TTC549 (cell line): ENCODE data around the gene GABRB2.

Experiments
- FAIRE-seq: peaks from 2 replicates; lab custom pipeline; 2012; peaks lifted over from hg19 to GRCh38; lab: Jason Lieb, UNC

The GABRB2 gene

DNA sequence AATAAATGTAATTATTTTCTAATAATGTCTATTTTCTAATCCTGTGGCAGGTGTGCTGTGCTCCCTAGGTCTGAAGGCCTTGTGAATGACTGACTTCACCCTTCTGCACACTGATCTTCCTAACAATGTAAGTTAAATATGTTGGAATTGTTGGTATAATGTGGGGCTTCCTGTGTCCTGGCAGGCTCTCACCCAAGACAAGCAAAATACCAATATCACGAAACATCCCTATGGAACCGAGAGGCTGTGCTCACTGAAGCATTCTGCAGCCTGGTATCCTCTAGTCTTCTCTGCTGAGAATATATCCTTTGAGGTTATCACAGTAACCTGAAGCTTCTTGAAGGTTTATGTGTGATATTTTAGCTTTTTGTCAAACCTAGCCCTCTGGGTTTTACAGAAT, 159.4 kb downstream of the GABRB2 start:
- FAIRE-seq: no peak

DNA sequence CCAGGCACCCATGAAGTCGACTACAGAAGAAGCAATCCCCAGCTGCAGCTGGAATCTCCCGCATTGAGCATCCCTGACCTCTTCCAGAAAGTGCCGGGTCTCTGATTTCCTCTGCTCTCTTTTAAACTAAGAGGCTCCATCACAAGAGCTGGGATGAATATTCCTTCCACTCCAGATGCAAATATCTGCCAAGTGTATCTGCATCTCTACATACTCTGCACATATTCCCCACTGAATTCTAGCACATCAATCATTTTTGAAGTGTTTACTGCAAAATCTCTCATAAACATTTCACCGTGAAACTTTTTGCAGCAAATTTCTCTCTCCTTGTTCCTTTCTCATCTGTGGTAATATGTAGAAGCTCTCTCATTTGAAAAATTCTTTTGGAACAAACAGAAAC, 161.5 kb downstream of the GABRB2 start:
- FAIRE-seq: no peak

- no peak for FAIRE-seq
Observed at GRCh38 chr5:161382685-161383084, 163.8 kb downstream of the GABRB2 start.

DNA sequence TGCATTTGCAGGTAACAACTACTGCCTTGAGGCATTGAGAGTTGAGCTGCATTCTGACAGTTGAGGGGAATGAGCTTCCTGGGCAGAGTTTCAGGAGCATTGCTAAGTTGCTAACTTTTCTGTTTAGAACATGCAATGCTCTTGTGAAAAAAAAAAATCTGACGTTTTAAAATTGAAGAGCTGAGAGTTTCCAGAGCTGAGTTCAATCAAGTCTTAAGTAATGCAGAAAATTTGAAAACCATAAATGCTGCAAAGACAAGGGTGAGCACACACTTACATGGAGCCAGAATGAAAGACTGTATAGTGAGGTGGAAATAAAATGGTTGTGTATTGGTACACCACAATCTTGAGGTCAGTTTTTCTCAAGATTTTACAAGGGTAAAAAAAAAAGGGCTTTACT, 166.0 kb downstream of the GABRB2 start:
- no peak for FAIRE-seq

GRCh38 chr5:161378701-161379100, 167.8 kb downstream of the GABRB2 start:
- FAIRE-seq: no peak

DNA sequence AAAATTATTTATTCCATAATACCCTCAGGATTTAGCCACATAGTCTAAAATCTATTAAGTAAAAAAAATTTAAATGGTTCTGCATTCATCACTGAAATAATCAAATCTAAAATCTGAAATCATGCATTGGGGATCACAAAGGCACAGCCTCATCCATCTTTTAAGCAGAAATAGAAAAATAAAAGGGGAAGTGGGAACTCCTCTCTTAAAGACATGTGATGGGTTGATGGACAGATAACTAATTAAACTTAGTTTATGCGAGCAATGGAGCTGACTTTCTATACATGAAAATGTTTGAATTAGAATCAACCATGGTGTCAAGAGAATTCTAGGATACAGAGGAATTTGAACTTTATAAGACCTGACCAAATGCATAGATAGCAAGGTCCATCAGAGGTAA, 170.5 kb downstream of the GABRB2 start:
- FAIRE-seq: no peak

- no peak for FAIRE-seq
Observed at GRCh38 chr5:161373345-161373707, 173.2 kb downstream of the GABRB2 start.

GRCh38 chr5:161372682-161373344, 173.7 kb downstream of the GABRB2 start:
- FAIRE-seq: no peak

DNA sequence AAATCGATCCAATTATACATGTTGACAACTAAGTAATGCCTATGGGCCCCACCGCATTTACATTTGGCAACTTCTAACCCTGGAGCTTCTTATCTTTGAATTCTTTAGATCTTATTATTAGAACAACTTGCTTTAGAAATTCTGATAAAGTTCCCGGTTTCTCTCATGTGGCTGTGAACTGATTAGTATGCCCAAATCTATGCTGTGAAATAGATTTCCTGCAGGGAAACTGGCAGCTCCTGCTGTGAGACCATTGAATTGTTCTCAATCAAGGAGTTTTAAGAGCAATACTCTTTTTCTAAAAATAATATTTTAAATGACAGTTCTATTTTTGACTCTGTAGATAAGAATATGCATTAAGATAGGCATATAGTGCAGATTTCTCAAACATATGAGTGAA, 177.5 kb downstream of the GABRB2 start:
- no peak for FAIRE-seq

GRCh38 chr5:161358446-161358845, 188.1 kb downstream of the GABRB2 start:
- FAIRE-seq: no peak

- FAIRE-seq: no peak
Observed at GRCh38 chr5:161344234-161344633, 202.3 kb downstream of the GABRB2 start.

DNA sequence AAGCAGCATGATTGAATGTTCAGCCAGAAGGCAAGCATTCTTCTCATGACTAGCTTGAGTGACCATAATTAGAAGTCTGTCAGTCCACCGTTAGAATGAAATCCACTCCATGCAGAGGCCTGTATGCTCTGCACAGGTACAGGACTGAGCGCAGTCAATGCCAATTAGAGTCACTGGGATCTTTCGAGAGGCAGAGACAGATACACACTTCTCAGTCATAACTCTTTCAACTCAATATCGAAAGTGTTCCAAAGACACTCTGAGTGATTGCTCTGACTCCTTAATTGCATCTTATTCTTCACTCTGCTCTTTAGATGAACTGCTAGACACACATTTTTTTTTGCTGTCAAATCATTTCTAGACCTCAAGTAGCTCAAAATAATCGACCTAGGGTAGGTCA, 203.6 kb downstream of the GABRB2 start:
- FAIRE-seq: no peak

GRCh38 chr5:161340012-161340411, 206.5 kb downstream of the GABRB2 start:
- no peak for FAIRE-seq

DNA sequence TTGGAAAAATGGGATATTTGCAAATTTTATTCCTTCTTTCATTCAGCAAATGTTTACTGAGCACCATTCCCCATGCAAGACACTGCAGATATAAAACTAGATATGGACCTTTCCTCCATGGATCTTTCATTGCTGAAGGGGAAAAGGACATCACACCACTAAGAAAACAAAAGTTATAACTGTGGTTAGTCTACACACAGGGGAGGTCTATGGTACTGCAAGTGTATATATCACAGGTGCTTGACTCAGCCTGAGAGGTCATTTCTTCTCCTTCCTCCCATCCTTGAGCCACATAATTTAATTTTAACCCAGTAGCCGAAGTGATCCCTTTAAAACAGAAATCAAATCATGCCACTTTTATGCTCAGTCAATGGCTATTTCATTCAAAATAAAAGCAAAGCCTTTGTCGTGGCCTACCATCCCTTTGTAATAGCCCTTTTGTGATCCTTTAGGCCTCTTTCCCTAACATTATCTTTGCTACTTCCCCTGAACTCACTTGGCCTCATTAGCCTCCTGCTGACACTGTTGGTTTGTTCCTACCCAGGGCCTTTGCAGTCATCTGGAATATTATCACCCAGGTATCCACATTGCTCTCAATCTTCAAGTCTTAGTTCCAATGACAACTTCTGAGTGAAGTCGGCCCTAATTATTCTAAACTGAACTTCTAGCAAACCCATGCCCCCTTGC, 213.2 kb downstream of the GABRB2 start:
- FAIRE-seq: no peak

DNA sequence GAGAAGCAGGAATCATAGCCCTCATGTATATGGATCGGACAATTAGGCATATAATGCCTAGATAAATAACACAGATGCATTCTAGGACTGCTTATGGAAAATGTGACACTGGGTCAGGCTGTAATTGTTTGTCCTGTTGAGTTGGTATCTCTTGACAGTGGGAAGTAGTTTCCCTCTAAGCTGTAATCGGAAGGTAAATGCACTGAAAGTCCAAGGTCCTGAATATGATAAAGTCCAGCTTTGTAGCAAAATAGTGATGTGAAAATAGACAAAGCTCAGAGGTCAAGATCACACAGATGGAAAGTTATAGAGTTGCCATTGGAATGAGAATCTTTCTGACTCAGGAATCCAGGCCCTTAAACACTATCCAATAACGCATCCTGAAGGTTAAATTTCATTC, 214.2 kb downstream of the GABRB2 start:
- no peak for FAIRE-seq

DNA sequence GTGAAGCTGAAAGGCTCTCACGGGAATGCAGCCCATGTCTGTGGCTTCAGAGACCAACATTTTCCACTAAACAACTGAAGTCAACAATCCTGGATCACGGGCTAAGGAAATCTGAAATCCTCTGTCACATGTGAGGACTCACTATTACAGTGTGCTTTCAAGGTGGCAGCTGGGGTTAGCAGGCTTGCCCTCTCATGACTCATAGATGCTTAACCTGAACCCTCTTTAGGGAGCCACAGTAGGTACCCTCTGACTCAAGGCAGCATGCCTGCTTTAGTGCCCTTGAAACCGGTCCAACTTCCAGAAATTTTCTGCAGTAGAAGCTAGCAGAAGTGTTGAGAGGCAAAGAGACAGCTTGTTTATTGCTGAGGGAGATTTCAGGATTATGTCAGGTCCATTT, 232.5 kb downstream of the GABRB2 start:
- FAIRE-seq: no peak

DNA sequence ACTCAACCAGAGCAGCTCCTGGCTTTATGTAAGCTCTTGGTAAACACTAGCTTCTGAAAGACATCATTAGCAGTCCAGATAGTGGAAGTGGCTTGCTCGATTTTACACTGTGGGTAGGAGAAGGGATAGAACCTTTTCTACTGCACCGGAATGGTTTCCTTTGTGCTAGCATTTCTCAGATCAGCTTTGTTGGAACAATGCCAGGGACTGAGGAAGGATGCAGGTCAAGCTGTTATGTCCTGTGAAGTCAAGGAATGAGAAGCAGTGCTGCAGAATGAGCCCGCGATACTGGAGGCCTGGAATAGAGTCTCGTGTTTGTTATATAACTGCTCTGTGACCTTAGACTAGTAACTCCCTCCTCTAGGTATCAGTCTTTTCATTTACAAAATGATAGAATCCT, 233.6 kb downstream of the GABRB2 start:
- FAIRE-seq: no peak

GRCh38 chr5:161311965-161312364, 234.6 kb downstream of the GABRB2 start:
- no peak for FAIRE-seq

DNA sequence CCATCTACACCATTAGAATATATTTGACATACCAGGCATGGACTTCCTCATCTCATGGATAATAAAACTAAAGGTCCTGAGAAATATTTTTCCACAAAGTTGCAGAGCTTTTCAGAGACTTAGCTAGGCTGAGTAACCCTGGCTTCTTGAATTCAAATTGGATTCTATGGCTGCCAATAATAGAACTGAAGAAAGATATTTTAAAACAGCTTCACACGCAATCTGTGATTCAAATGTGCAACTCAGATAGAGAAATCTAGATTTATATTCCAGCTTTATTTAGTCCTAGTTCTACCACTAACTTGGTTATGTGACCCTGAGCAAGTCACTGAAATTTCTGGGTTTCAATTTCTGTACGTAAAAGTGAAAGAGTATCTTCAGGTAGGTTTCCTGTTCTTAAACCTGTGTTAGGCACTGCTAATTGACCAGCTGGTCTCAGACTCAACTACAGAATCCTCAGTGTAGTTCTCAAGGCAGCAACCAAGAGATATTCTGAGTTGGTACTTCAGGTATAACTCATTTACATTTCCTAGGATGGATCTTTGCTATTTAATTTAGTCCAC, 235.3 kb downstream of the GABRB2 start:
- no peak for FAIRE-seq

GRCh38 chr5:161306351-161306995, 240.1 kb downstream of the GABRB2 start:
- FAIRE-seq: no peak

- FAIRE-seq: no peak
Observed at GRCh38 chr5:161305601-161306000, 240.9 kb downstream of the GABRB2 start.

GRCh38 chr5:161302559-161302958, 244.0 kb downstream of the GABRB2 start:
- no peak for FAIRE-seq

GRCh38 chr5:161301586-161301985, 244.9 kb downstream of the GABRB2 start:
- no peak for FAIRE-seq

DNA sequence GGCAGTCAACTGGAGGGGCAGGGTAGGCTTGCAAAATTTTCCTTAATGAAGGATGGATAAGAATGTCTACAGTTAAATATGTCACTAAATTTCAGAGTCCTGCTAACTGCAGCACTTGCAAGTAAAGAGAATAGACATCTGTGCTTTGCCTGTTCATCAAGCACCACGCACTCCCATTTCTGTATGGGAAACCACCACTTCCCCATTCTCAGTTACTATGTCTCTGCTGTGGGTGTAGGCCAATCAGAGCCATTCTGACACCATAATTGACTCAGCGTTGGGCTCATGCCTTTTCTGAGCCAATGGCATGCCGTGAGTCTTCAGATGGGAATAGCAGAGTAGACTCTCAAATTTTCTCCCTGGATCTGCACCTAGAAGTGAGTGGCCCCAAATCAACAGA, 247.5 kb downstream of the GABRB2 start:
- no peak for FAIRE-seq
